Activated T-helper 1 cell treated with Interleukin-2 at 50 U/mL for 16 hours (primary cell): ENCODE data around the gene ST3GAL4.

Experiments used
- DNase-seq: peaks from one replicate; pipeline ENCODE4 v3.0.0-alpha.2; 2020; ENCODE audit warnings: low read depth

ST3GAL4 gene

DNA sequence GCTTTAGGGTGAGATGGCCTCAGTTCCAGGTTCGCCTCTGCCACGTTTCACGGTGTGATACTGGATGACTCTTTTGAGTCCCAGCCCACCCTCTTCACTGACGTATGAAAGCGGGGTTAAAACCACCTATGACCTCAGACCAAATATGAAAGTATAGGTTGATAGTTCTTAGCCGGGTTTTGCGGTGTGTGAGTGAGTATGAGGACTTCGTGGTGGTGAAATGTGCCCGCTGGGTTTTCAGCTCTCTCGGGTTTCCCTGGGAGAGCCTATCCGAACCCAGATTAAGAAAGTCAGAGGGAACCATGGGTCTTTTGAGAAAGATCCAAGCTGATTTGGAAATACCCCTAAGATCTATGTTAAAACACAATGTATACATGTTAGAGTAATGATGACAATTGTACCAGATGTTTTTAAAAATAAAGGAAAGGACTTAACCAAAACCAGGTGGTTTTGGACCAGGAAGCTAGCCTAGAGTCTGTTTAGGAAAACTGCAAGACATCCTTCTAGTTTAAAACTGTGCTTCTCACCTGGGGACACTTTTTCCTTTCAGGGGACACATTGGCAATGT lies 25.8 kb upstream of the ST3GAL4 start:
- DNase-seq, result no peak

DNA sequence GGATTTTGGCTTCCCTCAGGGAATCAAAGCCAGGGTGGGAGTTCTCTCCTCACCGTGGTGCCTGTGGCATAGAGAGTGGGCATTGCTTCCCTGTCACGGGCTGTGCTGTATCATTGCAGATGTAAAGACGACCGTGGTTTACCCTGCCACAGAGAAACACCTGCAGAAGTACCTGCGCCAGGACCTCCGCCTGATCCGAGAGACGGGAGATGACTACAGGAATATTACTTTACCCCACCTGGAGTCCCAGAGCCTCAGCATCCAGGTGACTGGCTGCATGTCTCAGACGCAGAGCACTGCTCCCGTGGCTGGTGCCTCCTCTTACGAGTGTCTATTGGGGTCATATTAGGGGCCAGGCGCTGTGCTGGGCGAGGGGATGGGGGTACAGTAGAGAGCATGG lies 24.2 kb upstream of the ST3GAL4 start:
- no peak for DNase-seq

DNA sequence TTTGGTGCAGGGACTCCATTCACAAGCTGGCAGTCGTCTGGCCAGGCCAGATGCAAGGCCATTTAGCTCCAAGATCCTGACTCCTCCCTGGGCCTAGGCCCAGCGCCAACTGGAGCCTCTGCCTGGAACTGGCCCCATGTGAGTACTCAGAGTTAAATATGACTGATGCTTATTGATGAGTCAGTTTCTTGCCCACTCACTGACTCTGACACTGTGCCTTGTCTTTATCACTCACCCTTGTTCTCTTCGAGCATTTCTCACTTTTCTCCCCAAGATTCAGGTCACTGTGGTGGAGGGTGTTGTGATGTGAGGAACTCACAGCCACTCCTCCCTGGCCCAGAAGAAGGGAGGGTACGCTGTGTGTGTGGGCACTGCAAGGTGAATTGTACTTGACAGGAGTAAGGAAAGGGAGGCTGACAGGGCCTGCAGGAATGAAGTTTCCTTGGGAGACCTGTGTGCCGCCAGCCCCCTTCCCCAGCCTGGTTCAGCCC lies 23.2 kb upstream of the ST3GAL4 start:
- DNase-seq, result no peak

DNA sequence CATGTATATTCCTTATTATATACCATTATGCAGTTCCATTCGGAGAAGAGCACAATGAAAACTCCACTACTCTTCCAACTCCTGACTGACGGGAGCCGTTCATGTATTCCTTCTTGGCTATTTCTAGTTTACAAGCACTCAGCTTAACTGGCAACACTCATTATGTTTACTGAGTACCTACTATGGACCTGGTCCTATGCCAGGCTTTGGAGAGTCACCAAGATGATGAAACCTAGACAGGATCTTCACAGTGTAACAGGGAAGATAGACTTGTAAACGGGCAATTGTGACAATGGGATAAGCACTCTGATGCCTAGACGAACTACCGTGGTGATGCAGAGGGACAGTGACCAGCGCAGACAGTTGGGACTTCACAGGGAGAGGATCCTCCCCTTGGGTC lies 22.3 kb upstream of the ST3GAL4 start:
- DNase-seq, result no peak

DNA sequence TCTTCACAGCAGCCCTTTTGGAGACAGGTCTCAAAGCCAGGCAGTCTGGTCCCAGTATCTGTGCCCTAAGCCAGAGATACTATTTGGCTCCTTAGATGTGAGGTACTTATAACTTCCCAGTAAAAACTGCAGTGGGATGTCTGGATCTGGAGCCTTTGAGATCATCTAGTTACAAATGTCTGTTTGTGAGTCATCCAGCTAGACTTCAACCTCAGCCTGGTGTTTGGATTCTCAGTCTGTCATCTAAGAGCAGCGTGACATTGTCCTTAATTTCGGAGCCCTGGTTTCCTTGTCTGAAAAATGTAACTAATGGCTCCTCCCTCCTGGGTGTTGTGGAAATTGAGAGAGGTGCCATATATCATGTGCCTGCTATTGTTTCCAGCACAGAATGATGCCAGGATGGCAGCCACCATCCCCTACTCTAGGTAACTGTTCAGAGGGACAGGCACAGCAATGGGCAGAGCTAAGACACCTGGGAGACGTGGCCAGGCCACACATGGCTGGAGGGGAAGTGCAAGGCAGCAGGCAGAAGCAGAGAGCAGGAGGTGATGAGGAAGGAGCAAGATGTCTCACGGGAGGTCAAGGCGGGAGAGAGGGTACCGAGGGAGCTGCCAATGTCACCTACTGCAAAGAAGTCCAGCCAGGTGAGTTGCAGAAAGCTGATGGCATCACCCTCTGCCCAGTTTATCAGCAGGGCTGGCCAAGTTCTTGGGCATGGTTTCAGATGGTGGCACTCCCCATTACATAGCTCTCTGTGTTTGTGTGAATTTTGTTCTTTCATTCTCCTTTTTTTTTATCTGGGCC lies 20.6 kb upstream of the ST3GAL4 start:
- no peak for DNase-seq

DNA sequence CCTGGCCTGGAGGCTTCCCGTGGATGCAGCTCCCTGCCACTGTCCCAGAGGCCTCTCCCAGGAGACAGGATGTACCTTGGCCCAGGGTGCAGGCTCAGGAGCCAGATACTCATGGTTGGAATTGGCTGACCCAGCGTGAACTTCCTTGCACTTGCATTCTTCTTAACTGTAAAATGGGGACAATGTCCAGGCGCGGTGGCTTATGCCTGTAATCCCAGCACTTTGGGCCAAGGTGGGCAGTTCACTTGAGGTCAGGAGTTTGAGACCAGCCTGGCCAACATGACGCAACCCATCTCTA lies 20.1 kb upstream of the ST3GAL4 start:
- no peak for DNase-seq

DNA sequence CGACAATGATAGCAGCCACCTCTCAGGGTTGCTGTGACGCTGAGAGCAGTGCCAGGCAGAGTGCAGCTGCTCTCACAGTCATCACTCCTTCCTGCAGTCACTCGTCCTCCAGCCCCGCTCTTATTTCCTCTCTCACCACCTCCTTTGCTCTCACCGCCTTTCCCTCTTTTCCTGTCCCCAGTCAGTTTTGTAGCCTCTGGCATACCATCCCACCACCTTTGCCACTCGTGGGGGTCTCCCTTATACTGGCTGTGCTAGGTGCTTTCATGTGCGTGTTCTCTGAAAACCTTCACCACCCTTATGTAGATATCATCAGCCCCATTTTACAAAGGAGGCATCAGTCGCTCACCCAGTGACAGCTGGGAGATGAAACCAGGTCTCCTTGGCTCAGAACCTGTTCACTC lies 19.3 kb upstream of the ST3GAL4 start:
- DNase-seq, result no peak

DNA sequence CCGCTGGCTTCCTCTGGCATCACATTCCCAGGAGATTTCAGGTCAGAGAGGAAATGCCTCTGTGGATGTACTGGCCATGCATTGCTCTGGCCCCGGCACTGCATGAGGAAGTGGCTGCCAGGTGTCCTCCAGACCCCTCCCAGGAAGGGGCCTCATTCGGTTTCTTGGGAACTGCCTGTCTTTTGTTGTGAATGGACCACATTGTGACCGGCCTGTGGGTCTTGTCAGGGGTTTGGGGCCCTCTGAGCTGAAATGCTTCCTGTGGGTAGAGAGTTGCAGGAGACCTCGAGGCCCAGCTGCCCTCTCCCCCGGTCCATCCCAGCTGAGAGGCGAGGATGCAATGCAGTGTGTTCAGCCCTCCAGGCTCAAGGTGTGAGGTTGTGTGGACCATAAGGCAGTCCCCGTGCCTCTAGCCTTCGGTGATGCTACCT lies 18.8 kb upstream of the ST3GAL4 start:
- DNase-seq, result no peak

DNA sequence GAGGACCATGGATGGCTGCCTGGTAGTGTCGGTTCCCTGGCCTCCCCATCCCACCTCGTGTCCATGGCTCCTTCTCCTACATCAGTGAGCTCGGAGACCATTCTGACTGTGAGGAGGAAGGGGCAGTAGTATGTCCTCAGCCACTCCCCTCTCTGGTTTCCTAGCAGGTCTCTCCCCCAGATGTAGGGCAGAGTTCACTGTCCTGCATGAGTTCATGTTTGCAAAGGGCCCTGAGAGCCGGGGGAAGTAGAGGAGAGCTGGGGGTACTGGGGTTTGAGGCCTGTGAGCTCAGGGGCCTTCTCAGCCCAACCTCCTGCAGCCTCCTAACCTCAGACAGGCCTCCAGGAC lies 18.4 kb upstream of the ST3GAL4 start:
- DNase-seq, result no peak

DNA sequence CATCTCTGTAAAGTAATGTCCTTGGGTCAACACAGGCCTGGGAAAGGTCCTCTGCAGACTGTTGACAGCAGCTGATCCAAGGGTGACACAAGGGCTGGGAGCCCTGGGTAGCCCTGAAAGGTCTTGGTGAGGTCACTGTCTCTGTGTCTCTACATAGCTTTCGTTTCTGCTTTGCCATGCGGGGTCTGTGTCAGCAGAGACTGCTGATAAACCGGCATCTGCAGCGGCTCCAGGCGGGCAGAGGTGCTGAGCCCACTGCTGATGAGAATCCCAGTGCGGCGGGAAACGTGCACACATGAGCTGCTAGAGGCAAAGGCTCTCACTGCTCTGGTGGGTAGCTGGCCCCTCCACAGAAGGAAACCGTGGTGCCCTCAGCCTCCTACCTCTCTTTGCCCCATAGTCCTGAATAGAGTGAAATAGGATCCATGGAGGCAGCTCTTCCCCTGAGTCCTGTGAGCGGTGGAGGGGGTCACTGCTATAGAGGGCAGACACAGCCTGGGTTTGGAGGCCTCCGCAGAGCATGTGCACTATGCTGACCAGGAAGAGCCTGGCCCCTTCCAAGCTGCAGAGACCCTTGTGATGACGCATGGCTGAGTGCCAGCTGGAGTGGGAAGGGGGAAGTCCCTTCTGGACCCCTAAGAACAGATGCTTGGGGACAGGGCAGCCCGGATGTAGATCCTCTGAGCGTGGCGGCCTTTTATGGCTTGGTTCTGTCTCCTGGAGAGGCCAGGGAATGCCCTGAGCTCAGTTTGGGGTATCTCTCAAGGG lies 17.8 kb upstream of the ST3GAL4 start:
- no peak for DNase-seq

DNA sequence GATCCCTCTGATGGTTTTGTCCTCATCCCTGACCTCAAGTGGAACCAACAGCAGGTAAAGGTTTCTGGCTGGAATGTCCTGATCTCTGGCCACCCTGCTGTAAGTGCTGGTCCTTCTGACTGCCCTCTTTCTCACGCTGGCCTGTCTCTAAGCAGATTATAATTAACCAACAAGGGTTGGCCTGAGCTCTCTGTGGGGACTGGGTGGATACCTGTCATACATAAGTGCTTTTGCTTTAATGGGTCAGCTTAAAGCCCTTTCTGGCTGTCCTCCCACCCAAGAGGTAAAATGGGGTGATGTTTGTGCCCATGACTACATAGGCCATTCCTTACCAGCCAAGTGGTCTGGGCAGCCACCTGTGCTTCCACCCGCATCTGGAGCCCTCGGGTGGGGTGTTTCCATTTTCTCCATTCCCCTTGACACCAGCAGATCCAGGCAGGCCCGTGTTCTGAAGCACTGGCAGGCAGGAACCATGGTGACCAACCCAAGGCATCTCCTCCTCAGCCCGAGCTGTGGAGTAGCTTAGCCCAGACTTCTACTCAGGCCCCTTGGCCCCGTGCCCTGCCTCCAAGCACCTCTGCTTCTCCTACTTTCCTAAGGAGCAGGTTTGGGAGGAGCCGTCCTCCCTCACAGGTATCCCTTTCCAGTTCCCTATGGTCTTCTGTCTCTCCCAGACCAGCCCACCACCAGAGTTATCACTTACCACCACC lies 17.0 kb upstream of the ST3GAL4 start:
- DNase-seq, result no peak

DNA sequence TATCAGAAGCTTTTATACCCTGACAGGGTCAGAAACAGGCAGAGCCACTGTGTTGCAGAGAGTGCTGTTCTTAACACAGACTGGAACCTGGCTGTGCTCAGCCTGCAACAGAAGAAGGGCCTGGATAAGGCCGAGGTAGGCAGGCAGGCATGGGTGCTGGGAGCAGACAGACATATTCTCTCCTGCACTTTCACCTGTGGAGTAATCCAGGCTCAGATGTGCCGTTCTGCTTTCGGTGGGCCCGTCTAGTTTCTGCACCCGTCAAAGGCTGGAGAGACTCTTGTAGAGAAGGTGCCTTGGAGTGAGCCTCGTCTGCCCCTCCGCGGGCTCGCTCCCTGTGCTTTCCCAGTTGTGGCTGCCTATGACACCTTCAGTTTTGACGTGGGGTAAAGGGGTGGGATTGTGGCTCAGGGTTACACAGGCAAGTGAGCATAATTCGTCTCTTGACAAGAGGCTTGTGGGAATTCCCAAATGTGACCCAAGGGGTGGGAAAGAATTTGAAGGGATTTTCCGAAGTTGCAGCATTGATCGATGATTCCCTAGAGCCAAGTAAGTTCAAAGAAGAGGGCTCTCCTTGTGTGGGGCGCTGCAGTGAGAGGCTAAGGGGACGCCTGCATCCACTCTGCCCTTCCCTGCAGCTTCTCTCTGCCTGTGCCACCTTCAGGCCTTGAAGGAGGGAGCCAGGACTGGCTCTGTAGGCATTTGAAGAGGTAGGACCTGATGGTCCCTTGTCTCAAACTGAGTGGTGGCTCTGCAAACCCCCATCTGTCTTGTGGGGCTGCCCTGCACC lies 16.2 kb upstream of the ST3GAL4 start:
- no peak for DNase-seq

DNA sequence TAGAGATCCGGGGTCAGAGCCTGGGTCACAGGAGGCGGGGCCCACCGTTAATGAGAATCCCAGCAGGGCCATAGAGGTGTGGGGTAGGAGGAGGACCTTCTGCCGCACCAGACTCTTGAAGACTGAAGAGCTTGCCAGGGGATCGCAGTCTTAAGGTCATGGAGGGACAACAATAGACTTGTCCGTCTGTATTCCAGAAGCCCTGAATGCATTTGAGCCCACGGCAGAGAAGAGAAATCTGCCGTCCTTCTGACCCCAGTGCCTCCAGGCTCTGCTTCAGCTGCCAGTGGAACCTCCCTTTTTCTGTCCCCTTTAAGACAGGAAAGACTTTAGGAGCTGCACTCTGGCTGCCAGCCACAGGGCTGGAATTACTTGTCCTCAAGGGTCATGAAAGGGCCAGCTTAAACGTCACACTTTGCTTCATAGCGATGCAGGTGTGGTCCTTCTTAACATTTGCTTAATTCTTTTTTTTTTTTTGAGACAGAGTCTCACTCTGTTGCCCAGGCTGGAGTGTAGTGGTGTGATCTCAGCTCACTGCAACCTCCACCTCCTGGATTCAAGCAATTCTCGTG lies 15.5 kb upstream of the ST3GAL4 start:
- DNase-seq, result no peak

DNA sequence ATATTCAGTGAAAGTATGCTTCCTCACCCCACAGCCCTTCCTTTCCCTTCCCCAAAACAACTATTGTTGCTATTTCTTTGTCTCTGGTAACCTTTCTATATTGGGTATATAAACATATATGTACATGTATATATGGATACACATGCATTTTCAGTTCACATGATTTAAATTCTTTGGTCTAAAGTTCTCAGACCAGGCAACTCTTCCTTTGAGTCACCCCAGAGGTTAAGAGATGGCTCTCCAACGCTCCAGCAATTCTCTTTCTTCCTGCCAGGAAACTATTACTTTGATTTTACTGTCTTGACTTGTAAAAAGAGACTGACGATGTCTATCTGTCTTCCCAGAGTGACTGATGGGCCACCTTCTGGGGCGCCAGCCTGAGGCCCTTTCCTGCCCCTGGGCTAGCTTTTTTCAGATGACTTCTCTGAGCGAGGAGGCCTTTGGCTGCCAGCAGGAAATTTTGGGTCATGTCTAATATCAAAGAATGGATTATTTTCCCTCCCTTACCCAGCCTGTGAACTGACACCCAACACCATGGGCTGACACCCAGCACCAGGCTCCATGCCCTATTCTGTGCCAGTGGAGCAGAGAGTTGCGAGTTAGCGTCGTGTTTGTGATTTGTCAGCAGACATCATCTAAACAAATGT lies 14.4 kb upstream of the ST3GAL4 start:
- DNase-seq, result no peak

DNA sequence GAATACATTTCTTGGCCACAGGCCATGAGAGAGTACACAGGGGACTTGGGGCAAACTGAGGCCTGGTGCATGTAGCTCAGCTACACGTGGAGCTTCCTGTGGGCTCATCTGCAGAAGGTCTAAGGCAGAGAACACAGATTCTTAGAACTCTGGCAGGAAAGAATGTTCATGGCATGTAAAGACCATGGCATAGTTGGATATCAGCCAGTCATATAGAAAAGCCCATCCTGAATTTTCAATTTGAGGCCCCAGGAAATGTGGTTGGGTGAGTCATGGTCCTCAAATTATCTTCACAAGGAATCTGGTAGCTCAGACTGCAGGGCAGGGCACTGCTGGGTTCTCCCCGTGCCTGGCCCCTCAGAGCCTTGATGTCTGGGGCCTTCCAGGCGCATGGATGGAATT lies 13.7 kb upstream of the ST3GAL4 start:
- no peak for DNase-seq

DNA sequence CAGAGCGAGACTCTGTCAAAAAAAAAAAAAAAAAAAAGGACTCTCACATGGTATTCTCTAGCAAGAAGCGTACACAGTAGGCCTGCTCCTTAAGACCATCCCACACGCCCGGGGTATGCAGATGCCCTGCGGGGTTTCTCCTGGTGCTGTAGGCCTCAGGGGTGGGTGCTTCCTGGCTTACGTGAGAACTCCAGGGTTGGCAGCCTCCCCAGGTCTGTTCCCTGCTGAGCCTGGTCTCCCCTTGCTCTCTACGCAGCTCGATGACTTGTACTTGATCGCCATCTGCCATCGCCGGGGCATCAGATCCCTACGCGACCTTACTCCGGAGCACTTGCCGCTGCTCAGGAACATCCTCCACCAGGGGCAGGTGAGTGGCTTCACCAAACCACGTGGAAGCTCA lies 12.4 kb upstream of the ST3GAL4 start:
- DNase-seq, result no peak

DNA sequence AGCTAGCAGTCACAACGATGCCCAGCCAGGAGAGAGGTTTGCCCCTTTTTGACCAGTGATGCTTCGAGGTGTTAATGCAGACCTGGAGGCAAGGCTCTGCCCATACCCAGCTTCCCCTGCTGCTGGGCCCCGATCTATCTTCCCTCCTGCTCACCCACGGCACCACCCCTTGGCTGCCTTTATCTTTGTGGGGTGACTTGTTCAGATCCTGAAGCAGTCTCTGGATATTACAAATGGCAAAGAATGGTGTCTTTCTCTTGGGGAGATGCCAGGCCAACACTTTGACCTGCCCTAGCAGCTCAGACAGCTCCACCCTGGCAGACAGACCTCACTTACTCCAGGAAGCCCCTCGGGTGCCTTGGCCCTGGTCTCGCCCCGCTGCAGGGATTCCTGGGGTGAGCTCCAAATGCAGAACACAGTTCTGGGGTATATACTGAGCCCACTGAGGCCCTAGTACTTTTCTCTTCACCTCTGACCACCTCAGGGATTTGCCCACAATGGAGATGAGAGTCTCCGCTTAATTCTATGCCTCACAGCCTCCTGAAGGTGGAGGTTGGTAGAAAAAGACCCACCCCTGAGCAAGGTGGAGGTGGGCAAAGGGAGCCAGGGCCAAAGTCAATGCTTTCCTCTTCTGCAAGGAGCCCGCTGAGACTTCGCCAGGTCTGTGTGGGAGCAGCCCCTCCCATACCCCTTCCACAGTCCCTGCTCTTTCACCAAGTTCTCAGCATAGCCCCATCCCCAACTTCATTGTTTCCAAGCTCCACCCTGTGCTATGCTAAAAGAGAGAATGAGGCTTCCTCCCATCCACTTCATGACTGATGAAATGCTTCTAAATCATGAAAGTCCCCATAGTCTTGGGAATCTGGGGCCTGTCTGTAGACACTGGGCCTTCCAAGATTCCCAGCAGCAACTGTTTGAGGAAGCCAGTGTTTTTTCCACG lies 11.1 kb upstream of the ST3GAL4 start:
- no peak for DNase-seq

DNA sequence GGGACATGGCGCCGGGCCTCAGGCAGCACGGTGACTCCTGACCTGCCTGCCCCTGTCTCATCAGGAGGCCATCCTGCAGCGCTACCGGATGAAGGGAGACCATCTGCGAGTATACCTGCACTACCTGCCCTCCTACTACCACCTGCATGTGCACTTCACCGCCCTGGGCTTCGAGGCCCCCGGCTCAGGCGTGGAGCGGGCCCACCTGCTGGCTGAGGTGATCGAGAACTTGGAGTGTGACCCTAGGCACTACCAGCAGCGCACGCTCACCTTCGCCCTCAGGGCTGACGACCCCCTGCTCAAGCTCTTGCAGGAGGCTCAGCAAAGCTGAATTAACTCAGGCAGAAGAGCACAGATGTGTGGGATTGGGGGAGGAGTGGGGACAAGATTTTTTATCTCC lies 10.2 kb upstream of the ST3GAL4 start:
- no peak for DNase-seq

DNA sequence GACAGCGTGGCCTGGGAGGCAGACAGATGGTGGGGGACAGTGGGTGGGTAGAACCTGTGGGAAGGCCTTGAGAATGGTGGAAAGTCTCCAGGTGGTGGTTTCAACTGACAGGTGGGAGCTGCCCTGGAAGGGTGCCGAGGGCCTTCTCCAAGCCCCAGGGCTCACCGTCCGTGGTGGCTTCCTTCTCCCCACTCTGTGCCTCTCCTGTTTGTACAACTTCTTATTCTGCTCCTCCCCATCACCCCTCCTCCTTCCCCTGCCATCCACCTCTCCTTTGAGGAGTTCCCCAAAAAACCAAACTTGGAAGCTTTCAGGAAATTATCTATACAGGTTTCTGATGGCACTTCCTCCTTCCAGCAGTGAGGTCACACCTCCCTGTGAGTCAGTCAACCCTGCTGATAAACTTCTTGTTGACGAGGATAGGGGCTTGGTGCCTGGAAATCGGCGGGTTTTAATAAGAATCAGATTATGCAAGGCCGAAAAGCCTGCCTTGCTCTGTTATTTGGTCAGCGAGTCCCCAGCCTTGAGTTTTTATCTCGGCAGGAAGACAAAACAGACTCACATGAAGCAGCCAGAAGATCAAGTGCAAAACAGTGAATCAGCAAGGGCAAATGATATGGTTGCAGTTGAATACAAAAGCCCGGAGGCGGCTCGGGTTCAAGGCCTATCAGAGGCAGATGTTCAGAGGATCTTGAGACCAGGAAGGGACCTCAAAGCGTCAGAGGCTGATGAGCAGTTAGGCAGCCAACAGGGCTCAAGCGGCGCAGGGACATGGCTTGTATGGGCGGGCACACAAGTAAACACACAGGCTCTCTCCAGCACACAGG lies 9.5 kb upstream of the ST3GAL4 start:
- no peak for DNase-seq
